Measurements from ENCODE around the gene PODXL2.

Gene PODXL2

DNA sequence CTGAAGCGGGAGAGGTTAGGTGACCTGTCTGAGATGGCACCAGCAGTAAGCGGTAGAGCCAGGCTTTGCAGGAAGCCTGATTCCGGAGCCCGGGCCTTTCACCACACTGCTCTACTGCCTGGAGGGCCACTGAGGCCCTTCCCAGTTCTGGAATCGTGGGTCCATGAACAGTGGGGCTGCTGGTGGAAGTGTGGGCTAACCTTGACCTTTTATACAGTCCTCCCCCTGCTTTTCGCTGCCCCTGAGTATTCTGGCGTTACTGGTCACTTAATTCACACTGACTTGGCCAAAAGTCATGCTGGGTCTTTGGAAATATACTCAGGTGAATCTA, 41.2 kb downstream of the PODXL2 start:
- TF ChIP-seq, protein P1, sequence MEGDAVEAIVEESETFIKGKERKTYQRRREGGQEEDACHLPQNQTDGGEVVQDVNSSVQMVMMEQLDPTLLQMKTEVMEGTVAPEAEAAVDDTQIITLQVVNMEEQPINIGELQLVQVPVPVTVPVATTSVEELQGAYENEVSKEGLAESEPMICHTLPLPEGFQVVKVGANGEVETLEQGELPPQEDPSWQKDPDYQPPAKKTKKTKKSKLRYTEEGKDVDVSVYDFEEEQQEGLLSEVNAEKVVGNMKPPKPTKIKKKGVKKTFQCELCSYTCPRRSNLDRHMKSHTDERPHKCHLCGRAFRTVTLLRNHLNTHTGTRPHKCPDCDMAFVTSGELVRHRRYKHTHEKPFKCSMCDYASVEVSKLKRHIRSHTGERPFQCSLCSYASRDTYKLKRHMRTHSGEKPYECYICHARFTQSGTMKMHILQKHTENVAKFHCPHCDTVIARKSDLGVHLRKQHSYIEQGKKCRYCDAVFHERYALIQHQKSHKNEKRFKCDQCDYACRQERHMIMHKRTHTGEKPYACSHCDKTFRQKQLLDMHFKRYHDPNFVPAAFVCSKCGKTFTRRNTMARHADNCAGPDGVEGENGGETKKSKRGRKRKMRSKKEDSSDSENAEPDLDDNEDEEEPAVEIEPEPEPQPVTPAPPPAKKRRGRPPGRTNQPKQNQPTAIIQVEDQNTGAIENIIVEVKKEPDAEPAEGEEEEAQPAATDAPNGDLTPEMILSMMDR (IDR thresholded peaks at IDR 0.05; ENCODE audit: low read depth, low read length, missing control alignments): no peak
- H3K4me3 ChIP-seq (ENCODE audit: low read depth, low read length): no peak overlapping the region
- no peak for DNase-seq (ENCODE audit: low read depth)
- in situ Hi-C loops (cut with HindIII; ENCODE audit: low sequenced_read_pairs): no loop called here

DNA sequence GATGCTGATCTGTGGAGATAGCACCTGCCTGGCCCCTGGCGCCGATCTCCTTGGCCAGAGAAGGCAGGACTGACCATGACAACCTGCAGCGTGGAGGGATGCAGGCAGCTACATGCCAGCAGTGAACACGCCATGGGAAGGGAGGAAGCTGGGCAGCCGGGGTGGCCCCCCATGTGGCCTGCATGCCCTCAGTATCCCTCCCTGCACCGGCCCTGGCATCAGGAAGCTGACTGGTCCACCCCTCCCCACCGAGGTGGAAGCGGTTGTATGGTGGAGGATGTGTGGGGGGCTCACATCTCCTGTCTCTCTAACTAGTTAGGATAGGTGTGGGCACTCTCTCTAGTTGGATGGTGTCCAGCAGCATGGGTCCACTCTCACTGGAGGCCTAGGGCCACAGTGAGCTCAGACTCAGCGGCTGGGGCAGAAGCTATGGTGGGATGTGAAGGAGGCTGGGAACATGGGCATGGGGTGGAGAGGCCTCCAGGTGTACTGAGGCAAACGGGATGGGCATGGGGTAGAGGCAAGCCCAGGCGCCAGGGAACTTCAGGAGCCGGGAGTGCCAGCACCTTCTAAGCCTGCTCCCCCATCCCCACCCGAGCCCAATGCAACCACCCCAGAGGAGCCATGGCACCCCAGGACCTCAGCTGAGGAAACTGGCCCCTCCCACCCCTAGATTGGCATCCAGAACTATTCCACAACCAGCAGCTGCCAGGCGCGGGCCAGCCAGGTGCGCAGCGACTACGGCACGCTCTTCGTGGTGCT, 42.0 kb downstream of the PODXL2 start:
- TF ChIP-seq, protein P1 (IDR thresholded peaks at IDR 0.05; ENCODE audit: low read depth, low read length, missing control alignments): no peak
- H3K4me3 ChIP-seq (ENCODE audit: low read depth, low read length): no peak overlapping the region
- no peak for DNase-seq (ENCODE audit: low read depth)
- in situ Hi-C loops (cut with HindIII; ENCODE audit: low sequenced_read_pairs): no loop called here

DNA sequence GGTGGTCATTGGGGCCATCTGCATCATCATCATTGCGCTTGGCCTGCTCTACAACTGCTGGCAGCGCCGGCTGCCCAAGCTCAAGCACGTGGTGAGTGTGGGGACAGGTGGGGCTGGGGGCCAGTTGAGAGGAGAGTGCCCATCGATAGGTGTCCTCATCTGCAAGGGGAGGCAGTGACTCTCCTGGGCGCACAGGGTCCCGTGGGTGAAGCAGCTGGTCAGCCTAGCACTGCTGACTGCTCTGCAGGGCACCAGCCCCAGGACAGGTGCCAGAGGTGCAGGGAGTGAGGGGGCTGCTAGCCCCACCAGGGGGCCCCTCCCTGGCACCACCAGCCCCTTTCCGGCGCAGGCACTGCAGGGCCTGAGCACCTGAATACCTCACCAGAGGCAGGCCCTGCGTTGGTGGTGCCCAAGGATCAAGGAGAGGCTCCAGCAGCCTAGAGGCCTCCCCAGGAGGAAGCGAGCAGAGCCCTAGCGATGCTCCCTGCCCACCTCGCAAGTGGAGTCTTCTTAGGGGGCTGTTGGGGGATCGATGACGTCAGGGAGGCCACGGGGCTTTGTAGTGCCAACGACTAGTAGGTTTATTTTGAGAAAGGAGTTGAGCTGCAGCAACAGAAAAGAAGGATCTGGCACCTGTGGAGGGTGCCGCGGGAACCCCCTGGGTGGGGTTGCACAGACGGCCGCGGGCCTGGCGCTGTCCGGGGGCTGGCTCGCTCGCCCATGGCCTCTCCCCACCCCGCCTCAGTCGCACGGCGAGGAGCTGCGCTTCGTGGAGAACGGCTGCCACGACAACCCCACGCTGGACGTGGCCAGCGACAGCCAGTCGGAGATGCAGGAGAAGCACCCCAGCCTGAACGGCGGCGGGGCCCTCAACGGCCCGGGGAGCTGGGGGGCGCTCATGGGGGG, 42.8 kb downstream of the PODXL2 start:
- TF ChIP-seq, protein P1 (IDR thresholded peaks at IDR 0.05; ENCODE audit: low read depth, low read length, missing control alignments): no peak
- peak overlapping the region; percentile 62 for H3K4me3 ChIP-seq (ENCODE audit: low read depth, low read length)
- in situ Hi-C loops (cut with HindIII; ENCODE audit: low sequenced_read_pairs): no loop called here
- no peak for DNase-seq (ENCODE audit: low read depth)

DNA sequence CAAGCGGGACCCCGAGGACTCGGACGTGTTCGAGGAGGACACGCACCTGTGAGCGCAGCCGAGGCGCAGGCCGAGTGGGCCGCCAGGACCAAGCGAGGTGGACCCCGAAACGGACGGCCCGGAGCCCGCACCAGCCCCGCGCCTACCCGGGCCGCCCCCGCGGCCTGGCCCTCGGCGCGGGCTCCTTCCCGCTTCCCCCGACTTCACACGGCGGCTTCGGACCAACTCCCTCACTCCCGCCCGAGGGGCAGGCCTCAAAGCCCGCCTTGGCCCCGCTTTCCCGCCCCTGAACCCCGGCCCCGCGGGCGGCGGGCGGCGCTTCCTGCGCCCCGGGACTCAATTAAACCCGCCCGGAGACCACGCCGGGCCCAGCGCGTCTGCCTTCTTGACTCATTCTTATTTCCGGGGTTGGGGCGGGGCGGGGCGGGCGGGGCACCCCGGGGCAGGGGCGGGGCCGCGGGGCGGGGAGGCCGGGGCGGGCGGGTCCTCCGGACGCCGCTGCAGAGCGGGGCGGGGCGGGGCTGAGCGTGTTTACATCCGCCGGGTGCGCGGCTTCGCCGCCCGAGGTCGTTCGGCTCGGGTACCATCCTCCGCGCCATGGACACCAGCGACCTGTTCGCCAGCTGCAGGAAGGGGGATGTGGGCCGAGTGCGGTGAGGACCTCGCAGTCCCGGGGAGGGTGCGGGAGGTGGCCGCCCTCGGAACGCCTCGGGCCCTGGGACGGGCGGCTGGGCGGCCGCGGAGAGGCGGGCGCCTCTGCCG, 43.6 kb downstream of the PODXL2 start, which contains the start of gene ABTB1:
ABTB1 (plus strand) TSS at position 524 of the 762 bp plus-strand sequence; CDS start at position 598, 74 bp downstream.
- peak within 1 kb of the TSS; percentile 62 for H3K4me3 ChIP-seq (ENCODE audit: low read depth, low read length)
- DNase-seq (ENCODE audit: low read depth): no peak
- in situ Hi-C loops (cut with HindIII; ENCODE audit: low sequenced_read_pairs): no loop called here
- TF ChIP-seq, protein P1 (IDR thresholded peaks at IDR 0.05; ENCODE audit: low read depth, low read length, missing control alignments): no peak

DNA sequence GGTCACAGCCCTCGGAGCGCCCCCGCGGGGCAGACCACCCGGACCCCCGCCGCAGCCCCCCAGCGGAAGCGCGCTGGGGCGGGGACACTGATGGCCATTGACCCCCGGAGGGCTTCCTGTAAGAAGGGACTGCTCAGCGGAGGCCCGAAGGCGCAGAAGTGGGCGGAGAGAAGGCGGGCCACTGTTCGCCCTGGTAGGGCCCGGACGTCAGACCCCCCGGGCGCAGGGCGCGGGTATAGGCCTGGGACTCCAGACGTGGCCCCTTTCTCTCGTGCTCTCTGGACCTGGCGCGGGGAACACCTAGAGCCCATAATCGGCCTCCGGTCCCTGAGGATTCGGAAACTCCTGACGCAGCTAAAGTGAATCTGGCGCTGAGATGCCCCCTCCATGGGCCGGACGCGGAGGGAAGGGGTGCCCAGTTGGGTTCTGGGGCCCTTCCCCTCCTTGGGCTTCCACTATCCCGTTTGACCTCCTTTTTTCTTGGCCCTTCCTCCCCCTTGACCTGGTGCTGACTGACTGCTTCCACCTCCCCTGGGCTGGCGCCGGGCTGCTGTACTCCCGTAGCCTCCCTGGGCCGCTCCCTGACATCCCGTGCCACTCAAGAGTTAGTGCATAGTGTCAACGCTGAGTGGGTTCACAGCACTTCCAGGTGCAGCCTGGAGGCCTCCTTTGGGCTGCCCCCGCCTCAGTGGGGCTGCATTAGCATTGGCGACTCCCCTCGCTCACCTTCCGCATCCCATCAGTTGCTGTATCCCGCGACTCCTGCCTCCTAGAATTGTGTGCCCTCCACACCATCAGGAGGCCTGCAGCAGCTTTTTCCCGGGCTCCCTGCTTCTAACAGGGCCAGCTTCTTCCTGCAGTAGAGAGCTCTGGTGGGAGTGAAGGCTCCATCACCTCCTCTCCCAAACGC, 44.5 kb downstream of the PODXL2 start:
- H3K4me3 ChIP-seq (ENCODE audit: low read depth, low read length): peak overlapping the region; percentile 62
- no peak for DNase-seq (ENCODE audit: low read depth)
- in situ Hi-C loops (cut with HindIII; ENCODE audit: low sequenced_read_pairs): no loop called here
- TF ChIP-seq, protein P1 (IDR thresholded peaks at IDR 0.05; ENCODE audit: low read depth, low read length, missing control alignments): no peak

All from astrocyte of the cerebellum (primary cell).